SU-DHL-6 (cell line): Measurements from ENCODE around the gene OOSP3.

ENCODE experiments used
- H2AFZ ChIP-seq: fragments of 200-600 bp; sonication (generic); 2 replicates; pipeline ENCODE4 v1.6.1; 2014; ENCODE audit warnings: low read depth, mild to moderate bottlenecking, moderate library complexity, mixed read lengths, antibody characterized with exemption, low read length; ENCODE audit not compliant: severe bottlenecking
- H3F3A ChIP-seq: fragments of 200-600 bp; shearing (Covaris generic); 2 replicates; pipeline ENCODE4 v1.6.0; 2016; ENCODE audit warnings: antibody characterized with exemption, mild to moderate bottlenecking; ENCODE audit not compliant: insufficient read depth
- H3K27ac ChIP-seq: fragments of 200-600 bp; sonication (generic); 2 replicates; pipeline ENCODE4 v1.5.1; 2016; ENCODE audit warnings: low read depth, mild to moderate bottlenecking, low read length, moderate library complexity, mixed read lengths
- H3K27me3 ChIP-seq: fragments of 200-600 bp; sonication (generic), shearing (Covaris generic); 2 replicates; pipeline ENCODE4 v1.6.0; 2014; ENCODE audit warnings: mild to moderate bottlenecking, low read length
- H3K36me3 ChIP-seq: fragments of 200-600 bp; sonication (generic); 2 replicates; pipeline ENCODE4 v1.6.1; 2014; ENCODE audit warnings: mild to moderate bottlenecking, low read length, mixed read lengths
- H3K4me2 ChIP-seq: fragments of 300-600, 200-600 bp; shearing (Covaris generic), sonication (generic); 2 replicates; pipeline ENCODE4 v1.6.0; 2014; ENCODE audit warnings: low read length, low read depth, mild to moderate bottlenecking; ENCODE audit not compliant: poor library complexity, severe bottlenecking
- H3K4me3 ChIP-seq: fragments of 200-600 bp; sonication (generic); 2 replicates; pipeline ENCODE4 v1.5.1; 2014; ENCODE audit warnings: antibody characterized with exemption, low read length, mild to moderate bottlenecking, mixed read lengths; ENCODE audit not compliant: insufficient read depth, poor library complexity, severe bottlenecking
- H3K79me2 ChIP-seq: fragments of 200-600 bp; sonication (generic); 2 replicates; pipeline ENCODE4 v1.6.1; 2014; ENCODE audit warnings: mild to moderate bottlenecking, low read length, moderate library complexity; ENCODE audit not compliant: insufficient read depth
- H3K9ac ChIP-seq: fragments of 200-600 bp; sonication (generic); 2 replicates; pipeline ENCODE4 v1.7.0; 2014; ENCODE audit warnings: mild to moderate bottlenecking, low read length
- H3K9me2 ChIP-seq: fragments of 200-600 bp; sonication (generic); replicated peaks from 2 replicates; pipeline ENCODE4 v1.6.1; 2014; ENCODE audit warnings: low read length; ENCODE audit not compliant: insufficient read depth
- H3K9me3 ChIP-seq: fragments of 200-600 bp; sonication (generic); 2 replicates; pipeline ENCODE4 v1.6.1; 2014; ENCODE audit warnings: low read length, mixed read lengths; ENCODE audit not compliant: insufficient read depth
- H4K20me1 ChIP-seq: fragments of 200-600 bp; sonication (generic); 2 replicates; pipeline ENCODE4 v1.6.1; 2014; ENCODE audit warnings: low read depth, mild to moderate bottlenecking, antibody characterized with exemption, low read length, moderate library complexity, mixed read lengths
- CTCF ChIP-seq: fragments of 200-600 bp; sonication (generic); IDR thresholded peaks from one replicate; pipeline ENCODE4 v1.5.1; 2017; ENCODE audit warnings: antibody characterized with exemption, mild to moderate bottlenecking, low read length, moderate library complexity; ENCODE audit not compliant: insufficient read depth, poor library complexity, severe bottlenecking
- EZH2phosphoT487 ChIP-seq: fragments of 200-600 bp; sonication (generic), shearing (Covaris generic); conservative IDR thresholded peaks from 2 replicates; pipeline ENCODE4 v1.6.1; 2018; ENCODE audit warnings: mild to moderate bottlenecking, antibody characterized with exemption, low read length, moderate library complexity, mixed read lengths

OOSP3 gene

GRCh38 chr11:59931688-59932087 lies 53.1 kb downstream of the OOSP3 start:
- Histone ChIP-seq H3K79me2 (no peaks in the 10 kb centered on the region), H3K9ac (no peak overlapping the region), H3K36me3 (no peaks in the 10 kb centered on the region), H3K9me3 (peaks cover 6% of the 10 kb centered on the region; the same call in 1 of the 2 replicates), H3K27me3 (no peaks in the 10 kb centered on the region), H2AFZ (no peak overlapping the region), H3K27ac (no peak overlapping the region), H3K4me3 (no peak overlapping the region), H3K9me2 (no peaks in the 10 kb centered on the region), H3F3A (no peaks in the 10 kb centered on the region), H3K4me2 (no peak overlapping the region), H4K20me1 (no peaks in the 10 kb centered on the region)
- no peak for TF ChIP-seq EZH2phosphoT487
- no peak for TF ChIP-seq CTCF

DNA sequence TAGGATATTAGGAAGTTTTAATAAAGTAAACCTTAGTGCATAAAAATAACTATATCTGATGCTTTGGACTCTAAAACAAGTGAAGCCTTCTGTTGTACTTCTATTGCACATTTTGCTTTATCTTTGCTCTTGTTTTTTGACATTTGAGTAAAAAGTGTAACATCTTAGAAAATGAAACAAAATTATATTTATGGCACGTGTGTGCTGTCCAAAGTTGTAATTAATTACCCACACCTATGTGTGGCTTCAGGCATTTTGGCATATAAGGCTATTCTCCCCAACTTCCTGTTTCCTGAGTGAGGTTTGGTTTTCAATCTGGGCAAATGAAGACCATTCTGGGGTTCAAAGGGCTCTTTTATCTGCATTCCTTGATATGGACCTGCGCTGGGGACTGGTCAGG lies 59.5 kb downstream of the OOSP3 start, which contains the start of gene OOSP1:
OOSP1 (plus strand) TSS at position 301 of the 400 bp plus-strand sequence; CDS start at position 324, 23 bp downstream.
- Histone ChIP-seq H3K9me3 (no peaks in the 10 kb centered on the region), H3K9ac (no peak within 1 kb of the TSS), H3K27me3 (no peaks in the 10 kb centered on the region), H3K27ac (no peak within 1 kb of the TSS), H3F3A (no peaks in the 10 kb centered on the region), H3K9me2 (no peaks in the 10 kb centered on the region), H3K4me3 (no peak within 1 kb of the TSS), H4K20me1 (no peaks in the 10 kb centered on the region), H3K79me2 (no peaks in the 10 kb centered on the region), H3K4me2 (no peak within 1 kb of the TSS), H2AFZ (no peak within 1 kb of the TSS), H3K36me3 (no peaks in the 10 kb centered on the region)
- TF ChIP-seq CTCF (no peak), EZH2phosphoT487 (no peak)

GRCh38 chr11:59938718-59939117 lies 60.1 kb downstream of the OOSP3 start:
- no peaks in the 10 kb centered on the region for H3K9me2 ChIP-seq
- no peak overlapping the region for H3K4me3 ChIP-seq
- H3K27ac ChIP-seq = no peak overlapping the region
- H2AFZ ChIP-seq = no peak overlapping the region
- H3K9me3 ChIP-seq = no peaks in the 10 kb centered on the region
- no peak overlapping the region for H3K9ac ChIP-seq
- H3F3A ChIP-seq = no peaks in the 10 kb centered on the region
- TF ChIP-seq EZH2phosphoT487 = no peak
- TF ChIP-seq CTCF = no peak
- H3K36me3 ChIP-seq = no peaks in the 10 kb centered on the region
- no peaks in the 10 kb centered on the region for H3K27me3 ChIP-seq
- no peaks in the 10 kb centered on the region for H3K79me2 ChIP-seq
- no peak overlapping the region for H3K4me2 ChIP-seq
- H4K20me1 ChIP-seq = no peaks in the 10 kb centered on the region

DNA sequence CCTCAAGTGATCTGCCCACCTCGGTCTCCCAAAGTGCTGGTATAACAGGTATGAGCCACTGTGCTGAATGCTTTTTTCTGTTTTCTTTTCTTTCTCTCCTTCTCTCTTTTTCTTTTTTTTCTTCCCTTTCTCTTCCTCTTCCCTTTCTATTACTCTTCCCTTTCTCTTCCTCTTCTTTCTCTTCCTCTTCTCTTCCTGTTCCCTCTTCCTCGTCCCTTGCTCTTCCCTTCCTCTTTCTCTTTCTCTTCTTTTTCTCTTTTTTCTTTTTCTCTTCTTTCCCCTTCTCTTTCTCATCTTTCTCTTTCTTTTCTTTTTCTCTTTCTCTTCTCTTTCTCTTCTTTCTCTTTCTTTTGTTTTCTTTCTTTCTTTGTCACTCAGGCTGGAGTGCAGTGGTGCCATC lies 60.9 kb downstream of the OOSP3 start:
- no peak for TF ChIP-seq CTCF
- Histone ChIP-seq H3K9me2 (no peaks in the 10 kb centered on the region), H3K27me3 (no peaks in the 10 kb centered on the region), H3K27ac (no peak overlapping the region), H2AFZ (no peak overlapping the region), H3K9me3 (no peaks in the 10 kb centered on the region), H3K36me3 (no peaks in the 10 kb centered on the region), H3K9ac (no peak overlapping the region), H4K20me1 (no peaks in the 10 kb centered on the region), H3K79me2 (no peaks in the 10 kb centered on the region), H3K4me3 (no peak overlapping the region), H3F3A (no peaks in the 10 kb centered on the region), H3K4me2 (no peak overlapping the region)
